GM12864 (cell line): ENCODE results near the gene SORBS1.

Experiments used
- DNase-seq: peaks from one replicate; pipeline ENCODE4 v3.0.0-alpha.2; 2011; ENCODE audit warnings: low read depth
- H3K4me3 ChIP-seq: 2 replicates; pipeline ENCODE4 v1.5.1; 2011; ENCODE audit warnings: mild to moderate bottlenecking, low read depth, low read length, control low read depth
- TF ChIP-seq, protein P1 (sequence below): IDR thresholded peaks from 2 replicates; pipeline ENCODE4 v1.5.1; 2011; ENCODE audit warnings: low read depth, mild to moderate bottlenecking, moderate library complexity, low read length, control low read depth, inconsistent platforms; ENCODE audit errors: missing control alignments

Gene SORBS1

DNA sequence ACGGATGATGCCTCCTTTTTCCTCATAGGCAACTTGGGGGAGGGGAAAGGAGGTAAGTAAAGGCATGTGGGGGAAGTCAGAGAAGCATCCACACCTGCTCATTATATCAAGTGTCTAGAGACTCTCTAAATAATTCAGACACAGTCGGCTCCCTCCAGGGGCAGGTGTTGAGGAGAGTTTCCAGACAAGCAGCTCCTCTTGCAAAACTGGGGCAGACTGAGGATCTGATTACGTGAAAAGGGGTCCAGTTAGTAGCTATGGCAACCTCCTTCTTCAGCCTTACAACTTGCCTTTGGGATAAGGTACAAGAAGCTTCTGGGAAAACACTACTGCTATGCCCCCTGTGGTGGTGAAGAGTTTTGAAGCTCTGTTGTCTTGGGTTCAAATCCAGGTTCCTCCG lies 39.0 kb upstream of the SORBS1 start:
- DNase-seq = no peak
- TF ChIP-seq, protein P1, sequence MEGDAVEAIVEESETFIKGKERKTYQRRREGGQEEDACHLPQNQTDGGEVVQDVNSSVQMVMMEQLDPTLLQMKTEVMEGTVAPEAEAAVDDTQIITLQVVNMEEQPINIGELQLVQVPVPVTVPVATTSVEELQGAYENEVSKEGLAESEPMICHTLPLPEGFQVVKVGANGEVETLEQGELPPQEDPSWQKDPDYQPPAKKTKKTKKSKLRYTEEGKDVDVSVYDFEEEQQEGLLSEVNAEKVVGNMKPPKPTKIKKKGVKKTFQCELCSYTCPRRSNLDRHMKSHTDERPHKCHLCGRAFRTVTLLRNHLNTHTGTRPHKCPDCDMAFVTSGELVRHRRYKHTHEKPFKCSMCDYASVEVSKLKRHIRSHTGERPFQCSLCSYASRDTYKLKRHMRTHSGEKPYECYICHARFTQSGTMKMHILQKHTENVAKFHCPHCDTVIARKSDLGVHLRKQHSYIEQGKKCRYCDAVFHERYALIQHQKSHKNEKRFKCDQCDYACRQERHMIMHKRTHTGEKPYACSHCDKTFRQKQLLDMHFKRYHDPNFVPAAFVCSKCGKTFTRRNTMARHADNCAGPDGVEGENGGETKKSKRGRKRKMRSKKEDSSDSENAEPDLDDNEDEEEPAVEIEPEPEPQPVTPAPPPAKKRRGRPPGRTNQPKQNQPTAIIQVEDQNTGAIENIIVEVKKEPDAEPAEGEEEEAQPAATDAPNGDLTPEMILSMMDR = no peak
- H3K4me3 ChIP-seq = no peak overlapping the region

DNA sequence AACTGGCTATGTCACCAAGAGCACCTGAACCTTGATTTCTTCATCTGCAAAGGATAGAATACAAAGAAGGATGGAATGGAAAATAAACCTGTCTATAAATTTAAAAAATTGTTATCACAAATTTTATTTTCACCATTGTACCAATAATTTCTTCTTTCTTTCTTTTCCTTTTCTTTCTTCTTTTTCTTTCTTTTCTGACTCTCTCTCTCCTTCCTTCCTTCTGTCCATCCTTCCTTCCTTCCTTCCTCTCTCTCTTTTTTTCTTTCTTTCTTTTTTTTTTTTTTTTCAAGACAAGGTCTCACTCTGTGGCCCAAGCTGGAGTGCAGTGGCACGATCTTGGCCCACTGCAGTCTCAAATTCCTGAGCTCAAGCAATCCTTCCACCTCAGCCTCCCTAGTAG lies 36.6 kb upstream of the SORBS1 start:
- no peak for DNase-seq
- TF ChIP-seq, protein P1 = no peak
- no peak overlapping the region for H3K4me3 ChIP-seq

DNA sequence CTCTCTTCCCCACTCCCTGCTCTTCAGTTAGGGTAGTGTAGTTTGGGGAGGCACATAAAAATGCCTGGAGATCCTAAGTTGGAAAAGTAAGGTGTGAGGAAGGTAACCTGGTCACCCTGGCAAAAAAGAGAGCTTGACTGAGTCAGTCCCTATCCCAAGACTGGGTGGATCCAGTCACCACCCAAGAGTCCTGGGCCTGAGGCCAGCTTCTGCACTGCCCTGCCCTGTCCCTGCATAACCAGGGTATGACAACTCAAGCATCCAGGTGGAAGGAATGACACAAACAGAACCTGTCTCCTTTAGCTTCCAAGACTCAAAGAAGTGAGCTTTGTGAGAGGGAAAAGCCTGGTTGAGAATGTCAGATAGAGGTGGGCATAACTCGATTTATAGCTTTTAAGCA lies 26.9 kb upstream of the SORBS1 start:
- TF ChIP-seq, protein P1 = no peak
- no peak overlapping the region for H3K4me3 ChIP-seq
- DNase-seq = no peak

DNA sequence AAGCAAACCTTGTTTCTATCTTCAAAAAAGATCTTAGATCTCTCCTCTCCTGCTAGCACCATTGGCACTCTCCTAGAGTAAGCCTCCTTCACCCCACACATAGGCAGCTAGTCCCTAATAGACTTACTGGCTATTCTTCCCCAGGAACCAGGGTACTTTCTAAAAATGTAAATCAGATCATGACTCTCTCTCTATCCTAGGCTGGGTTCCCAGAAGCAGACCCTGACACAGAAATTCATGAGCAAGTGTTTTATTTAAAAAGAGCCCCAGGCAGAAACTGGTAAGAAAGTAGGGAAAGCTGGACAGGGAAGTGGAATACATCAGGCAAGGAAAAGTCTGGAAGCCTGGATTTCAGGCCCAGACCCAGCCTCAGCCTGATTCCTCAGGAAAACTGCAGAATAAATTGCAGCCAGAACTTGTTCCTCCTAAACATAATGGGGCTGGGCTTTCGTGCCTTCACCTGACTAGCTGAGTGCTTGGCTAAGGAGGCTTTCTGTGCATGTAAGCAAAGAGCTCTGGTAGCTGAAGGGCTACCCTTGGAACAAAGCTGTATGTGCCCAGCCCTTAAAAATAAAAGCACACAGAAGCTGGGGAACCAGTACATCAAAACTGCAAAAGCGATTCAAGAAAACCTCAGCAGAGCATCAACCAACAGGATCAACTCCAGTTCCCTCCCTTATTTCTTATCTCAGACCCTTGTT lies 18.8 kb upstream of the SORBS1 start:
- no peak for DNase-seq
- no peak overlapping the region for H3K4me3 ChIP-seq
- TF ChIP-seq, protein P1 = no peak

DNA sequence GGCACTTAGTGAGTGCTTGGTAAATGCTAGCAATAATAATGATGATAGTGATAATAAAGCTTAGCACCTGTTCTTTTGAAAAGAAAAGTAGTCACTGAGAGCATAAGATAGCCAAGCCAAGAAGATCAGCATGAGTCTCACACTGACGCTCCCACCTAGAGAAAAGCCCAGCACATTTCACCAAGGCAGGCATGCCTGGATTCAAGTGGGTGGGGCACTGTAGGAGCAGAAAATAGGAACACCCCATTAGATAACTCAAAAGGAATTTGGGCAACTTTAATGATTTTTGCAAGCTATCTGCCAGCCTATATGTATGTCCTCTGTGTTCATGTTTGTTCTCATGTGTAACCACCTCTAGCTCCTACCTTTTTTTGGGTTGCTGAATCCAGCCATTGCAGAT lies 18.1 kb upstream of the SORBS1 start:
- no peak for DNase-seq
- H3K4me3 ChIP-seq = no peak overlapping the region
- TF ChIP-seq, protein P1 = no peak

DNA sequence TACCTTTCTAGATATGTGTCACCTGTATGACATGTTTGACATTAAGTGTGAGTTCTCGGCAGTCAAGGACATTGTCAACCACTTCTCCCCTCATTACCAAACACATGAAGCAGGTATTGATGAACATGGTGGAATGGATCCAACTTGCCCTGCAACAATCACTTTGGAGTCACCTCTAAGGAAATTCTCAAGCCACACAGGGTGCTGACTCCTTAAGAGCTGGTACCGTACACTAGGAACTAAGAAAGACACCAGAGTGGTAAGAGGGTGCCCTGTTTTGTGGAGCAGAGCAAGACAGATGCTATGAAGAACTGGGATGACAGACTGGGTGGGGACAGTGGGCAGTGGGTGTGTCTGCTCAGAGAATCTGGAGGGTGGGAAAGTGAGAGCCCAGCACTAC lies 17.4 kb upstream of the SORBS1 start:
- no peak for DNase-seq
- no peak overlapping the region for H3K4me3 ChIP-seq
- TF ChIP-seq, protein P1 = no peak
